ENCODE measurements around the gene OPCML.

GRCh38 chr11:132728026-132728425 is 804.3 kb downstream of the OPCML start:
- no peak for TF ChIP-seq CTCF (IDR thresholded peaks at IDR 0.05)
- no peak for TF ChIP-seq POLR2A (IDR thresholded peaks at IDR 0.05; ENCODE audit: low read depth)

Measured in esophagus muscularis mucosa (tissue), 3 donors.